ENCODE measurements around the gene NPEPPS.

NPEPPS gene

DNA sequence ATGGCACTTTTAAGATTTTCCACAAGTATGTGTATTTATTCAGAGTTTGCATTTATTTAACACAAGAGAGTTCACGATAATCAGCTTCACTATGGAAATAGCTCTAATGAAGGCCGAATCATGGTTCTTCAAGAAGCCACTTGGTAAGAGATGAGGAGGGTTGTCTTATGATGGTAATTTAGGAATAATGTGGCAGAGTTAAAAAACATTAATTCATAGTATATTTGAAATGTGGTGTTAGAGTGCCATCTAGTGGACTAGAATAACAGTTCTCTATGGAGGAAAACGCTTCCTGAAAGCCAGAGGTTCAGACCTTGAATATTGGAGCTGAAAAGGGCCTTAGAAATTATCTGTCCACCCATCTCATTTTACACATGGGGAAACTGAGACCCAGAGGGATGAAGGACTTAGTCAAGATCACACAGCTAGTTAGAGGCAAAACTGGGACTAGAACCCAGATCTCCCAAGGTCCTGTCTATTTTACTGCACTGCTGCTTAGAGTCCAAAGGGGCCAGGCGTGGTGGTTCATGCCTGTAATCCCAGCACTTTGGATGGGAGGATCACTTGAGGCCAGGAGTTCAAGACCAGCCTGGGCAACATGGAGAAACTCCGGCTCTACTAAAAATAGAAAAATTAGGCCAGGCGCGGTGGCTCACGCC is 85.0 kb downstream of the NPEPPS start:
- H2AFZ ChIP-seq (ENCODE audit: insufficient read depth, low read length, poor library complexity): no peak overlapping the region
- H2BK5ac ChIP-seq (ENCODE audit: low read depth, low read length, poor library complexity): no peak overlapping the region
- H3K14ac ChIP-seq (ENCODE audit: low read length): no peak overlapping the region
- no peaks in the 10 kb centered on the region for H3K79me1 ChIP-seq (ENCODE audit: low read length)
- no peak overlapping the region for H2BK12ac ChIP-seq (ENCODE audit: low read length)
- H4K8ac ChIP-seq (ENCODE audit: low read depth, low read length): no peak overlapping the region
- H3K9ac ChIP-seq (ENCODE audit: low read length): no peak overlapping the region
- no peak overlapping the region for H3K27ac ChIP-seq (ENCODE audit: low read depth, low read length)
- H3K4me1 ChIP-seq (ENCODE audit: control insufficient read depth in 1 of 2, insufficient read depth in 2 of 2, low read length in 2 of 2): peaks cover 0 to 1% of the 10 kb centered on the region in 2 experiments
- H4K91ac ChIP-seq (ENCODE audit: low read depth, low read length): no peak overlapping the region
- DNase-seq: peak in 1 of 2 donors; percentile 82
- no peak overlapping the region for H3K23ac ChIP-seq (ENCODE audit: low read length)
- H3K9me3 ChIP-seq (ENCODE audit: insufficient read depth, low read depth, low read length): no peaks in the 10 kb centered on the region
- no peak overlapping the region for H3K4me2 ChIP-seq (ENCODE audit: low read length)
- WGBS (ENCODE audit: extremely low coverage, insufficient coverage, insufficient read length): no CpG with 5 or more reads among the region's 8 CpGs
- no peaks in the 10 kb centered on the region for H3K79me2 ChIP-seq (ENCODE audit: control insufficient read depth, insufficient read depth, low read length, poor library complexity)
- no peak overlapping the region for H3K4me3 ChIP-seq (ENCODE audit: low read depth, low read length)
- H4K12ac ChIP-seq (ENCODE audit: low read depth, low read length): no peak overlapping the region
- no peak overlapping the region for H2AK5ac ChIP-seq (ENCODE audit: low read length)
- H2BK120ac ChIP-seq (ENCODE audit: insufficient read depth, low read length, poor library complexity): no peak overlapping the region
- peaks cover 32 to 38% of the 10 kb centered on the region in 2 experiments for H3K36me3 ChIP-seq (ENCODE audit: control insufficient read depth in 1 of 2, insufficient read depth in 2 of 2, low read length in 2 of 2)
- no peak overlapping the region for H3K4ac ChIP-seq (ENCODE audit: low read depth, low read length)
- H3K18ac ChIP-seq (ENCODE audit: low read length): no peak overlapping the region
- no peaks in the 10 kb centered on the region for H3K27me3 ChIP-seq (ENCODE audit: insufficient read depth, low read length)

DNA sequence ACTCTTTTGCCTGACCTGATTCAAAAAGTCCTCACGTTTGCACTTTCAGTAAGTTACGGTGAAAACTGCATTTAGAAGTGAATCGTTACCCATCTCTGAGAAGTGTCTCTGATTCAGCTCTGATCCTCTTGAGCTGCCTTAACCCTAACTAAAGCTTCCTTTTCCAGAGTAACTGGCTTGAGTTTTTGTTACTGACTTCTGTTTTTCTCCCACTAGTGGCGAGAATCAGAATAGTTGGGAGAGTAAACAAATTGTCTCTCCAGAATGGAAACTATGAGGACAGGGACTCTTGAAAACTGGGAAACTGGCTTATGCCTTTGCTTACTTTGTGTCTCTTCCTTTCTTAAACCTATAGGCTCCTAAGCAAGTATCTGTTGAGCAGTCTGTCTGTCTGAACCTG is 87.5 kb downstream of the NPEPPS start:
- Histone ChIP-seq H3K23ac (ENCODE audit: low read length) (no peak overlapping the region), H3K4ac (ENCODE audit: low read depth, low read length) (no peak overlapping the region), H3K14ac (ENCODE audit: low read length) (no peak overlapping the region), H3K27ac (ENCODE audit: low read depth, low read length) (no peak overlapping the region), H4K91ac (ENCODE audit: low read depth, low read length) (no peak overlapping the region), H3K79me1 (ENCODE audit: low read length) (peaks cover 3% of the 10 kb centered on the region), H3K36me3 (ENCODE audit: control insufficient read depth in 1 of 2, insufficient read depth in 2 of 2, low read length in 2 of 2) (peaks cover 21 to 25% of the 10 kb centered on the region in 2 experiments), H3K4me3 (ENCODE audit: low read depth, low read length) (no peak overlapping the region), H2AK5ac (ENCODE audit: low read length) (no peak overlapping the region), H3K27me3 (ENCODE audit: insufficient read depth, low read length) (no peaks in the 10 kb centered on the region), H3K4me1 (ENCODE audit: control insufficient read depth in 1 of 2, insufficient read depth in 2 of 2, low read length in 2 of 2) (peaks cover 0 to 6% of the 10 kb centered on the region in 2 experiments), H4K8ac (ENCODE audit: low read depth, low read length) (no peak overlapping the region), H2AFZ (ENCODE audit: insufficient read depth, low read length, poor library complexity) (no peak overlapping the region), H2BK5ac (ENCODE audit: low read depth, low read length, poor library complexity) (no peak overlapping the region), H2BK12ac (ENCODE audit: low read length) (no peak overlapping the region), H4K12ac (ENCODE audit: low read depth, low read length) (no peak overlapping the region), H3K9ac (ENCODE audit: low read length) (no peak overlapping the region), H3K4me2 (ENCODE audit: low read length) (no peak overlapping the region), H3K9me3 (ENCODE audit: insufficient read depth, low read depth, low read length) (no peaks in the 10 kb centered on the region), H3K79me2 (ENCODE audit: control insufficient read depth, insufficient read depth, low read length, poor library complexity) (no peaks in the 10 kb centered on the region), H3K18ac (ENCODE audit: low read length) (no peak overlapping the region), H2BK120ac (ENCODE audit: insufficient read depth, low read length, poor library complexity) (no peak overlapping the region)
- no CpG with 5 or more reads among the region's 4 CpGs for WGBS (ENCODE audit: extremely low coverage, insufficient coverage, insufficient read length)
- peak in 1 of 2 donors; percentile 5 for DNase-seq

DNA sequence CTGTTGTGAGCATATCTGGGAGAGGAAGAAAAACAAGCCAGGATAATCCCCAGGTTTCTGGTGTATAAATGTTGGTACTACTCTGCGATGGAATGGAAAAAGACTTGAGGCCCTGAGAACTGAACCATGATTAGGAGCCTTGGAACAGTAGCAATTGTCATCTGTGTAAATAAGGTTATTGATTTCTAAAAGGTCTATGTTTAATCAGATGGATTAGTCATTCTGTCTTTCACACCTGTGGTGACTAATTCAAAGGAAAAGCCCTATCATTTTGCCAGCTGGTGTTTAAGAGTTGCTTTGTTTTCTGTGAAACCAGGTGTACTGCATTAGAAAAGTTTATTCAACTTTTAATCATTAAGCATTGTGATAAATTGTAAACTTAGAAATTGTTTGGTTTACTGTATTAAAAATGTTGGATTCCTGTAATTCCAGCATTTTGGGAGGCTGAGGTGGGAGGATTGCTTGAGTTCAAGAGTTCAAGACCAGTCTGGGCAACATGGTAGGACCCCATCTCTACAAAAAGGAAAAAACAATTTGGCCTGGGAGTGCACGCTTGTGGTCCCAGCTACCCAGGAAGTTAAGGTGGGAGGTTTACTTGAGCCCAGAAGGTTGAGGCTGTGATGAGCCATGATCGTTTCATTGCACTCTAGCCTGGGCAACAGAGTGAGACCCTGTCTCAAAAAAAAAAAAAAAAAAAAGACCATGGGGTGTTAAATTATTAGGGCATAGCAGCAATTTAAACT is 89.8 kb downstream of the NPEPPS start:
- H4K91ac ChIP-seq (ENCODE audit: low read depth, low read length): no peak overlapping the region
- H3K9me3 ChIP-seq (ENCODE audit: insufficient read depth, low read depth, low read length): no peaks in the 10 kb centered on the region
- H3K27me3 ChIP-seq (ENCODE audit: insufficient read depth, low read length): no peaks in the 10 kb centered on the region
- H2BK5ac ChIP-seq (ENCODE audit: low read depth, low read length, poor library complexity): no peak overlapping the region
- no peak overlapping the region for H3K4me3 ChIP-seq (ENCODE audit: low read depth, low read length)
- no peak overlapping the region for H3K4me2 ChIP-seq (ENCODE audit: low read length)
- no peak overlapping the region for H3K9ac ChIP-seq (ENCODE audit: low read length)
- no peak overlapping the region for H3K4ac ChIP-seq (ENCODE audit: low read depth, low read length)
- H2AK5ac ChIP-seq (ENCODE audit: low read length): no peak overlapping the region
- no peak overlapping the region for H3K18ac ChIP-seq (ENCODE audit: low read length)
- no peaks in the 10 kb centered on the region for H3K79me2 ChIP-seq (ENCODE audit: control insufficient read depth, insufficient read depth, low read length, poor library complexity)
- H2AFZ ChIP-seq (ENCODE audit: insufficient read depth, low read length, poor library complexity): no peak overlapping the region
- H3K14ac ChIP-seq (ENCODE audit: low read length): no peak overlapping the region
- H2BK12ac ChIP-seq (ENCODE audit: low read length): no peak overlapping the region
- no peak overlapping the region for H3K23ac ChIP-seq (ENCODE audit: low read length)
- H4K12ac ChIP-seq (ENCODE audit: low read depth, low read length): no peak overlapping the region
- peaks cover 20 to 26% of the 10 kb centered on the region in 2 experiments for H3K36me3 ChIP-seq (ENCODE audit: control insufficient read depth in 1 of 2, insufficient read depth in 2 of 2, low read length in 2 of 2)
- H2BK120ac ChIP-seq (ENCODE audit: insufficient read depth, low read length, poor library complexity): no peak overlapping the region
- H4K8ac ChIP-seq (ENCODE audit: low read depth, low read length): no peak overlapping the region
- DNase-seq: no peak
- peaks cover 0 to 6% of the 10 kb centered on the region in 2 experiments for H3K4me1 ChIP-seq (ENCODE audit: control insufficient read depth in 1 of 2, insufficient read depth in 2 of 2, low read length in 2 of 2)
- H3K79me1 ChIP-seq (ENCODE audit: low read length): peaks cover 3% of the 10 kb centered on the region
- peak overlapping the region; percentile 14 for H3K27ac ChIP-seq (ENCODE audit: low read depth, low read length)
- no CpG with 5 or more reads among the region's 3 CpGs for WGBS (ENCODE audit: extremely low coverage, insufficient coverage, insufficient read length)

DNA sequence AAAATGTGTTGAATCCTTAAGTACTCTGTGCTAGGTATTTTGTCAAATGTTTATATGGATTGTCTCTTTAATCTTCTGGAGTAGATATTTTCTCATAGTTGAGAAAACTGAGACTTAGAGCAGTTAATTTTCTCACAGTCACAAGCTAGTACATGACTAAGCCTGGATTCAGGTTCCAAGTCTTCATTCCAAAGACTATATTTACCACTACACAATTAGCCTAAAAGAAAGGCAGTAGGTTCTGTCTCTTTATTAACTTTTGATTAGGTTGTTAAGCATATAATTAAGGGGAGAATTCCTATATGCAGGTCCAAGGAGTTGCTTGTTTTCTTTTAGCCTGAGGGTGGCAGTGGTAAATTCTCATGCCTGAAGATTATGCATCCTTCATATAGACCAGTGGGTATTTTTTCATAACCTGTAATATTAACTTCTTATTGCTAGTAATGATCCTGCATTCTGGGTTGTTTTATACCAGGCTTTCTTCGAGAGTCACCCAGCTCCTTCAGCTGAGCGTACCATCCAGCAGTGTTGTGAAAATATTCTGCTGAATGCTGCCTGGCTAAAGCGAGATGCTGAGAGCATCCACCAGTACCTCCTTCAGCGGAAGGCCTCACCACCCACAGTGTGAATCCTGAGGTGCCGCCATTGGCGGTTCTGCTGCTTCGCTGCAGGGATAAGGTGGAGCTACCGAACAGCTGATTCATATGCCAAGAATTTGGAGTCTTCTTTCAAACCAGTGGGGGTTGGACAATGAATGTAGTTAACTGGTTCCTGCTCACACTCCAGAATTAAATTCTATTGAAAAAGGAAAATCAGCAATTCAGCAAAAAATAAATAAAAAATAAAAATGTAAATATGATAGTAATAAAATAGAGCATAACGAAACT is 90.6 kb downstream of the NPEPPS start:
- Histone ChIP-seq H3K14ac (ENCODE audit: low read length) (no peak overlapping the region), H2BK5ac (ENCODE audit: low read depth, low read length, poor library complexity) (no peak overlapping the region)

More for the DNA sequence above, 90.6 kb downstream of the NPEPPS start:
- Histone ChIP-seq H3K23ac (ENCODE audit: low read length) (no peak overlapping the region), H3K9me3 (ENCODE audit: insufficient read depth, low read depth, low read length) (no peaks in the 10 kb centered on the region), H3K4me1 (ENCODE audit: control insufficient read depth in 1 of 2, insufficient read depth in 2 of 2, low read length in 2 of 2) (peaks cover 0 to 6% of the 10 kb centered on the region in 2 experiments), H3K79me1 (ENCODE audit: low read length) (peaks cover 3% of the 10 kb centered on the region), H3K18ac (ENCODE audit: low read length) (no peak overlapping the region), H3K4me2 (ENCODE audit: low read length) (no peak overlapping the region), H2AFZ (ENCODE audit: insufficient read depth, low read length, poor library complexity) (no peak overlapping the region), H2BK120ac (ENCODE audit: insufficient read depth, low read length, poor library complexity) (no peak overlapping the region), H3K36me3 (ENCODE audit: control insufficient read depth in 1 of 2, insufficient read depth in 2 of 2, low read length in 2 of 2) (peaks cover 16 to 24% of the 10 kb centered on the region in 2 experiments), H2AK5ac (ENCODE audit: low read length) (no peak overlapping the region), H3K79me2 (ENCODE audit: control insufficient read depth, insufficient read depth, low read length, poor library complexity) (no peaks in the 10 kb centered on the region), H3K4ac (ENCODE audit: low read depth, low read length) (no peak overlapping the region), H2BK12ac (ENCODE audit: low read length) (no peak overlapping the region), H3K27me3 (ENCODE audit: insufficient read depth, low read length) (no peaks in the 10 kb centered on the region), H3K27ac (ENCODE audit: low read depth, low read length) (peak overlapping the region; percentile 81), H4K12ac (ENCODE audit: low read depth, low read length) (no peak overlapping the region), H3K9ac (ENCODE audit: low read length) (no peak overlapping the region), H4K91ac (ENCODE audit: low read depth, low read length) (no peak overlapping the region), H3K4me3 (ENCODE audit: low read depth, low read length) (no peak overlapping the region), H4K8ac (ENCODE audit: low read depth, low read length) (no peak overlapping the region)
- peak; percentile 70 to 73 for DNase-seq
- no CpG with 5 or more reads among the region's 9 CpGs for WGBS (ENCODE audit: extremely low coverage, insufficient coverage, insufficient read length)

All from trophoblast cell (in vitro differentiated cells and primary cell).